ENCODE measurements around the gene WDR45. TPM values are rescaled to one million over a fixed set of nuclear protein-coding genes. Genes with fewer than 3 reads are reported as not detected.
A peak's percentile ranks its signal among the peaks of the same experiment; 100 is the strongest.

WDR45 gene
- total RNA-seq, 3 donors from 2014 or later: 95.7 to 134 (median 98.6) TPM

DNA sequence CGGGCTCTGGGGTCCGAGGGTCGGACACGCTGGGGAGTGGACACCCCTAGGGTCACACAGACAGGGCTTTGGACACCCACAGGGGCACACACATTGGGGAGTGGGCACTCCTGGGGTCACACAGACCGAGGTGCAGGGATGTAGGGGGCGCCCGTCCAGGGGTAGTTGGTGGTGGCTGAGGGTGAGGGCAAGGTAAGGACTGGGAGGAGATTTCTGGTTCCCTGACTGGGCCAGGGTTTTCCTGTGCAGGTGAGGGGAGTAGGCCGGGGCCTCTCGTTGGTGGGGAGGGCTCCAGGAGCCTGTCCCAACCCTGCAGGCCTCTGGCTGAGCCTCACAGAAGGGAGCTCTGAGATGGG is 21.9 kb upstream of the WDR45 start:
- intact Hi-C loops (cut with DNase I; ENCODE audit: low total_unique reads): no loop called here

DNA sequence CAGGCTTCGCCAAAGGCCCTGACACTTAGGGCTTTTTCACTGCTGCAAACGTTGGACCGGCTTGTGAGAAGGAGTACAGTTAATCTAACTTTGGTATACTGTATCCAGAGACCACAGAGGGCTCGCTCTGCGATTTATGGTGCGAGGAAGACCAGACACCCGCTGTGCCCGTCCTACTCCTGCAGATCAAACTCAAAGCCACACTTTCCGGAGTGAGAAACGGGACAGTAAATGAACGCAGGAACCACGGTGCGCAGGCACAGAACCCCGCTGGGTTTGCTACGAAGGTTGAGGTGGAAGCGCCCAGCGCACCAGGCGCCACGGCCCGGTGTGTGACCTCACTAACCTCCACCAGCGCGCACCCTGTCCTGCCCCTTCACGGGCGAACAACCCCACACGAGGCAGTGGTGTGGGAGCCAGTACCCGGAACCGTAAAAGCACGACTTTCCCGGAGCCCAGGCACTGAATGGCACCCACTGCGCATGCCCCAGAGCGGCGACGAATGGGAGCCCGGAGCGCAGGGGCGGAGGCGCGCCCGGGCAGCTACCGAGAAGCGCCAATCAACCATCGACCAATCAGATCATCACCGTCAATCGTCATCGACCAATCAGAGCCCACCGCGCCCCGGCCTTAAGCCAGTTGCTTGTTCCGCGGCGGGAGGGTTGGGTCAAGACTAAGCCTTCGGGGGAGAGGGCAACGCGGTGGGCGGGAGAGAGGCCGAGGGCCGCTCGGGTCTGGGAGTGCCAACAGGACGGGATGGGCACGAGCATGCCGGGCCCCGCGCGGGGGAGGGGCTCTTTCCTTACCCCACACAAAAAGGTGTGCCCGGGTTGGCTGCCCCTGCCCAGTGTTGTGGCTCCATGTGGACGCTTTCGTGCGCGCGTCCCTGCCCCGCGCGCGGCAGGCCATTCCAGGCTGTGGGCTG is 21.3 kb upstream of the WDR45 start:
- Histone ChIP-seq H3K27me3 (no peaks in the 10 kb centered on the region), H3K4me1 (no peaks in the 10 kb centered on the region), H3K27ac (peak overlapping the region; percentile 69 to 80), H3K36me3 (no peaks in the 10 kb centered on the region), H3K4me3 (peak overlapping the region; percentile 52 to 69 (median 59)), H3K9me3 (no peaks in the 10 kb centered on the region)
- TF ChIP-seq CTCF (IDR thresholded peaks at IDR 0.05) (no peak), POLR2AphosphoS5 (IDR thresholded peaks at IDR 0.05) (peak in 2 of 3 donors; percentile 9 to 27), POLR2A (IDR thresholded peaks at IDR 0.05) (no peak)
- peak; percentile 88 for DNase-seq (ENCODE audit: low spot score in 2 of 2)
- intact Hi-C loops (cut with DNase I; ENCODE audit: low total_unique reads): no loop called here

More for the DNA sequence above, 21.9 kb upstream of the WDR45 start:
- H3K4me3 ChIP-seq: peak overlapping the region; percentile 52 to 69 (median 59)
- TF ChIP-seq POLR2A (IDR thresholded peaks at IDR 0.05) (no peak), CTCF (IDR thresholded peaks at IDR 0.05) (no peak), POLR2AphosphoS5 (IDR thresholded peaks at IDR 0.05) (no peak)
- DNase-seq (ENCODE audit: low spot score in 2 of 2): no peak
- no peaks in the 10 kb centered on the region for H3K9me3 ChIP-seq
- H3K27me3 ChIP-seq: peaks cover 0 to 2% of the 10 kb centered on the region in 2 donors
- no peaks in the 10 kb centered on the region for H3K36me3 ChIP-seq
- peak overlapping the region; percentile 69 to 80 for H3K27ac ChIP-seq
- H3K4me1 ChIP-seq: no peaks in the 10 kb centered on the region

- no peaks in the 10 kb centered on the region for H3K36me3 ChIP-seq
- H3K27ac ChIP-seq: no peak overlapping the region
- H3K27me3 ChIP-seq: no peaks in the 10 kb centered on the region
- no peaks in the 10 kb centered on the region for H3K4me1 ChIP-seq
- H3K9me3 ChIP-seq: no peaks in the 10 kb centered on the region
- intact Hi-C loops (cut with DNase I; ENCODE audit: low total_unique reads): loop anchor here (5.0 kb wide), 1 partner anchor 81 kb away; no protein-coding TSS in a partner anchor
- no peak overlapping the region for H3K4me3 ChIP-seq
- TF ChIP-seq POLR2AphosphoS5 (IDR thresholded peaks at IDR 0.05) (no peak), POLR2A (IDR thresholded peaks at IDR 0.05) (no peak)
- DNase-seq (ENCODE audit: low spot score in 2 of 2): no peak
Measured at GRCh38 chrX:49096419-49096818, 16.7 kb upstream of the WDR45 start.

- intact Hi-C loops (cut with DNase I; ENCODE audit: low total_unique reads): no loop called here
- Histone ChIP-seq H3K4me1 (no peaks in the 10 kb centered on the region), H3K36me3 (no peaks in the 10 kb centered on the region), H3K27me3 (no peaks in the 10 kb centered on the region), H3K9me3 (no peaks in the 10 kb centered on the region), H3K27ac (no peak overlapping the region), H3K4me3 (no peak overlapping the region)
- TF ChIP-seq CTCF (IDR thresholded peaks at IDR 0.05): no peak
- no peak for TF ChIP-seq POLR2A (IDR thresholded peaks at IDR 0.05)
- TF ChIP-seq POLR2AphosphoS5 (IDR thresholded peaks at IDR 0.05): no peak
- DNase-seq (ENCODE audit: low spot score in 2 of 2): no peak
Measured at GRCh38 chrX:49089553-49089952, 9.9 kb upstream of the WDR45 start.

DNA sequence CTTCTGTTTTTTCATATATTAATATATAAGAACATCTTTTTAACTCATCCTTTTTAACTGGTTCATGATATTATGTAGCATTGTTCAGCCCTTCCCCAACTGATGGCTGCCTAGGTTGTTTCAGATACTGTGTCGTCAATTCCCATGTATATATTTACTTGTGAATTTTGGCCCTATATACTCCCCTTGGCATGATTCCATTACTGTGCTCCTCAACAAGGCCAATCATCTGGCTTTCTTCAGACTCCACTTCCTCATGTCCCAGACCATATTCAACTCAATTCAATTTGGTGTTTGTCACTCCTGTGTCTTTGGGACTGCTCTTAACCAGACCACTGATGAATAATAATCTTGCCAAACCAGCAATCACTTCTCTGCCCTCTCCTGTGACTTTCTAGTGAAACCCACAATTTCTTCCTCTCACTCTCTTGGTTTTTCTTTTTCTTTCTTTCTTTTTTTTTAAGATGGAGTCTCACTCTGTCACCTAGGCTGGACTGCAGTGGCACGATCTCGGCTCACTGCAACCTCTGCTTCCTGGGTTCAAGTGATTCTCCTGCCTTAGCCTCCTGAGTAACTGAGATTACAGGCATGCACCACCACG is 2.7 kb upstream of the WDR45 start:
- Histone ChIP-seq H3K27me3 (no peaks in the 10 kb centered on the region), H3K4me1 (no peaks in the 10 kb centered on the region), H3K4me3 (no peak overlapping the region), H3K9me3 (no peaks in the 10 kb centered on the region), H3K36me3 (no peaks in the 10 kb centered on the region), H3K27ac (no peak overlapping the region)
- DNase-seq (ENCODE audit: low spot score in 2 of 2): no peak
- intact Hi-C loops (cut with DNase I; ENCODE audit: low total_unique reads): no loop called here
- TF ChIP-seq CTCF (IDR thresholded peaks at IDR 0.05) (no peak), POLR2AphosphoS5 (IDR thresholded peaks at IDR 0.05) (no peak), POLR2A (IDR thresholded peaks at IDR 0.05) (no peak)
